OCI-LY7 (cell line): Measurements from ENCODE around the gene SLC30A4.

ENCODE experiments used
- CTCF ChIP-seq: fragments of 200-600 bp; sonication (generic); conservative IDR thresholded peaks from 2 replicates; pipeline ENCODE4 v1.5.1; 2014; ENCODE audit warnings: mild to moderate bottlenecking, antibody characterized with exemption, low read length, moderate library complexity, mixed read lengths
- EZH2phosphoT487 ChIP-seq: fragments of 200-600 bp; sonication (generic); IDR thresholded peaks from 2 replicates; pipeline ENCODE4 v1.6.1; 2018; ENCODE audit warnings: low read depth, borderline replicate concordance, mild to moderate bottlenecking, mixed run types, antibody characterized with exemption, low read length, moderate library complexity, mixed read lengths

- no peak for TF ChIP-seq CTCF
- no peak for TF ChIP-seq EZH2phosphoT487
Observed at GRCh38 chr15:45536934-45537333, 14.4 kb upstream of the SLC30A4 start.
